ENCODE results near the gene PHF10.

GRCh38 chr6:169692516-169692915 is 31.8 kb downstream of the PHF10 start:
- TF ChIP-seq EP300 (IDR thresholded peaks at IDR 0.05), result no peak
- TF ChIP-seq CTCF (IDR thresholded peaks at IDR 0.05), result no peak
- TF ChIP-seq POLR2A (IDR thresholded peaks at IDR 0.05; ENCODE audit: low read depth), result no peak
- TF ChIP-seq POLR2AphosphoS5 (IDR thresholded peaks at IDR 0.05), result no peak
